Psoas muscle (tissue), 8 donors: Measurements from ENCODE around the gene E2F8. TPM values are rescaled to one million over a fixed set of nuclear protein-coding genes. Genes with fewer than 3 reads are reported as not detected.
A peak's percentile ranks its signal among the peaks of the same experiment; 100 is the strongest.
"Not testable (repeated sequence)": the region's sequence is repeated elsewhere in the genome, so short reads cannot be mapped to it uniquely, and the experiment has no call there.

Source experiments
- ATAC-seq, 4 donors: fragments of 200-7000 bp; cut with Tn5 transposase; one replicate each; pipeline ENCODE4 v1.9.1; 2020; ENCODE audit warnings: moderate library complexity in 3 of 4, mild to moderate bottlenecking in 2 of 4
- DNase-seq, 2 donors: peaks; one replicate each; pipeline ENCODE4 v3.0.0-alpha.2; 2020
- H3K27ac ChIP-seq: fragments of 200-600 bp; one replicate; pipeline ENCODE4 v1.8.0; 2022
- H3K27me3 ChIP-seq, 3 donors: fragments of 200-600 bp in 1 of 3; one replicate each; pipeline versions ENCODE4 v1.6.1 to v1.8.0; 2013 to 2022; ENCODE audit warnings: low read length in 2 of 3, mild to moderate bottlenecking in 2 of 3, moderate library complexity in 1 of 3; ENCODE audit not compliant: insufficient read depth in 3 of 3
- H3K36me3 ChIP-seq, 2 donors: fragments of 200-600 bp in 1 of 2; one replicate each; pipeline versions ENCODE4 v1.6.1 to v1.8.0; 2013 to 2022; ENCODE audit warnings: low read depth in 1 of 2, mild to moderate bottlenecking in 1 of 2, moderate library complexity in 1 of 2; ENCODE audit not compliant: insufficient read depth in 1 of 2
- H3K4me1 ChIP-seq: fragments of 200-600 bp; one replicate; pipeline ENCODE4 v1.8.0; 2022
- H3K4me3 ChIP-seq: fragments of 200-600 bp; one replicate; pipeline ENCODE4 v1.8.0; 2022; ENCODE audit warnings: mild to moderate bottlenecking
- H3K9me3 ChIP-seq: fragments of 200-600 bp; one replicate; pipeline ENCODE4 v1.8.0; 2022
- WGBS, 3 donors: extraction: QIAGEN DNeasy Blood & Tissue Kit; methylation state at CpG; one replicate each; pipeline versions ENCODE4 v1.1.6 to v1.1.7; 2013; 5-methylcytosine and 5-hydroxymethylcytosine counted together
- intact Hi-C, 2 donors: fragments of 100-400 bp; cut with DNase I; formaldehyde crosslinking; loops; one replicate each; pipeline versions ENCODE4 v1.11.0 to v1.14.2; 2022
- polyA plus RNA-seq, 3 donors: library from polyadenylated mRNA; stranded (reverse); fragments of 200-250 nt; gene quantifications; one replicate each; pipeline ENCODE4 v1.2.3, GENCODE V29; 2013
- total RNA-seq, 4 donors: library from RNA; stranded (reverse); fragmentation: NEBNext Ultra II Directional in 2 of 4; extraction: Animal tissue kit (Norgen Biotek cat#: 25700) in 2 of 4; gene quantifications; one replicate each; pipeline versions ENCODE4 v1.2.1 to v1.2.4, GENCODE V29; 2021 to 2023
- TF ChIP-seq, protein P1 (sequence below): fragments of 200-600 bp; IDR thresholded peaks from one replicate; pipeline ENCODE4 v1.8.0; 2022; ENCODE audit warnings: antibody characterized with exemption
- donor health status: healthy with polysubstance abuse.
- donor health status: DM: no; HTN: no; CAD: no; lungs with moderate emphysema.
- donor health status: Bipolar disorder and iron deficiency.
- donor health status: healthy.
- donor health status: DM: yes; HTN: yes; CAD: no.
- donor health status: DM: no; HTN: no; CAD: no.
- donor health status: DM: no; HTN: no; CAD: no.
- donor health status: DM: yes; HTN: yes; CAD: no.

Gene E2F8
- total and polyA plus RNA-seq, 7 donors, result 1.00 to 11.6 (median 1.5) TPM

DNA sequence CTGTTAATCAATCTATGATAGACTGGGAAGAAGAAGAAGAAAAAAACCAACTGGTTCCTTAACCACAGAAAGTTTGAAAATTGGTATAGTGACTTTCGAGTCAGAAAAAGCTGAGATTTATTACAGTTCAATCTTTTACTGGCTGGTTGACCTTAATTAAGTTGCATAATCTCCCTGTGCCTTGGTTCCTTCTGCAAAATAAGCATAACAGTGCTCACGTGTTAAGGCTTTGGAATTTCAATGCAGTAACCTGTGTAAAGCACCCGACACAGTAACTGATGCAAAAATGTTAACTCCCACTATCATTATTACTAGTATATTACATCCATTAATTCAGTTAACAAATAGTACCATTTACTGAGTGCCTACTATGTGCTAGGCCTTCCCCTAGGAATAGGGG is 22.6 kb upstream of the E2F8 start:
- Histone ChIP-seq H3K9me3 (no peaks in the 10 kb centered on the region), H3K4me3 (no peak overlapping the region), H3K4me1 (no peaks in the 10 kb centered on the region), H3K27me3 (no peaks in the 10 kb centered on the region), H3K27ac (no peak overlapping the region), H3K36me3 (no peaks in the 10 kb centered on the region)
- TF ChIP-seq, protein P1, sequence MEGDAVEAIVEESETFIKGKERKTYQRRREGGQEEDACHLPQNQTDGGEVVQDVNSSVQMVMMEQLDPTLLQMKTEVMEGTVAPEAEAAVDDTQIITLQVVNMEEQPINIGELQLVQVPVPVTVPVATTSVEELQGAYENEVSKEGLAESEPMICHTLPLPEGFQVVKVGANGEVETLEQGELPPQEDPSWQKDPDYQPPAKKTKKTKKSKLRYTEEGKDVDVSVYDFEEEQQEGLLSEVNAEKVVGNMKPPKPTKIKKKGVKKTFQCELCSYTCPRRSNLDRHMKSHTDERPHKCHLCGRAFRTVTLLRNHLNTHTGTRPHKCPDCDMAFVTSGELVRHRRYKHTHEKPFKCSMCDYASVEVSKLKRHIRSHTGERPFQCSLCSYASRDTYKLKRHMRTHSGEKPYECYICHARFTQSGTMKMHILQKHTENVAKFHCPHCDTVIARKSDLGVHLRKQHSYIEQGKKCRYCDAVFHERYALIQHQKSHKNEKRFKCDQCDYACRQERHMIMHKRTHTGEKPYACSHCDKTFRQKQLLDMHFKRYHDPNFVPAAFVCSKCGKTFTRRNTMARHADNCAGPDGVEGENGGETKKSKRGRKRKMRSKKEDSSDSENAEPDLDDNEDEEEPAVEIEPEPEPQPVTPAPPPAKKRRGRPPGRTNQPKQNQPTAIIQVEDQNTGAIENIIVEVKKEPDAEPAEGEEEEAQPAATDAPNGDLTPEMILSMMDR, result no peak
- 78 to 84% (median 80%) methylated on average over 3 of the region's 3 CpGs for WGBS, 3 donors
- ATAC-seq, result no peak
- DNase-seq, result no peak
- intact Hi-C loops, result no loop called here

DNA sequence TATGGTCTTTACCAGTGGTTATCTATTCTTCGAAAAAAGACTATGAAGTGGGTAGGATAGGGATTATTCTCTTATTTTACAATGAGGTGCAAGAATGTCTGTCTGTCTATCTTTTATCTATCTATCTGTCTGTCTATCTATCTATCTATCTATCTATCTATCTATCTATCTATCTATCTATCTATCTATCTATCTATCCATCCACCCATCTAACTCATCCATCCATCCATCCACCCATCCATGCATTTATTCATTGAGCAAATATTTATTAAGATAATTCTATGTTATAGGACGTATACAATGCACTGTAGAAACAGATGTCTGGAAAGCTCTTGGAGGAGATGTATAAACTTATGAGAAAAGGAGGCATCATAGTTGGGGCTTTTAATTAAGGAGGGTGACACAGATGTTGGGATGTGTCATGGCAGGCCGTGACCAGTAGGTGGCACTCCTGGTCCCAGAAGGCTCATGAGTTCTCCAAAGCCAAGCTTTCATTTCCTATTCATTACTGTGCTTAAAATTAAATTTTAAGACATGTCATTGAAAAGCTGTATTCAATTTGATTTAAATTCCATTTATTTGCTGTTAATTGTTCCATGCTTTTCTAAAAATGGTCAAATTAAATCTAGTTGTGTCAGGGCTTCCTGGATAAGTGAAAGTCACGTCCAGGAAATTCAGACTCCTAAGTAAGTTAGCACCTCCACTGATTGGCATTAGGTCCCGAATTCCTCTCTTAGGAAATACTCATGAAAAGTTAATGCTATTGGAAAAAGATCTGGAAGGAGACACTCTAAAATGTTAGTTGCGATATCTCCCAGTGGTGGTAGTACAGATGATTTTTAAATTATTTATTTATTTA is 19.0 kb upstream of the E2F8 start:
- no peaks in the 10 kb centered on the region for H3K27me3 ChIP-seq
- H3K27ac ChIP-seq, result no peak overlapping the region
- H3K36me3 ChIP-seq, result no peaks in the 10 kb centered on the region
- H3K4me1 ChIP-seq, result no peaks in the 10 kb centered on the region
- intact Hi-C loops, result loop anchor here (2.0 to 5.0 kb wide), 2 partner anchors 293 kb away; no protein-coding TSS in a partner anchor
- ATAC-seq (peak; percentile 63 to 90 (median 80)), DNase-seq (peak; percentile 68 to 80)
- 49 to 55% (median 49%) methylated on average over 6 of the region's 6 CpGs for WGBS, 3 donors
- H3K9me3 ChIP-seq, result no peaks in the 10 kb centered on the region
- H3K4me3 ChIP-seq, result peak overlapping the region; percentile 7
- TF ChIP-seq, protein P1, result peak; percentile 94

DNA sequence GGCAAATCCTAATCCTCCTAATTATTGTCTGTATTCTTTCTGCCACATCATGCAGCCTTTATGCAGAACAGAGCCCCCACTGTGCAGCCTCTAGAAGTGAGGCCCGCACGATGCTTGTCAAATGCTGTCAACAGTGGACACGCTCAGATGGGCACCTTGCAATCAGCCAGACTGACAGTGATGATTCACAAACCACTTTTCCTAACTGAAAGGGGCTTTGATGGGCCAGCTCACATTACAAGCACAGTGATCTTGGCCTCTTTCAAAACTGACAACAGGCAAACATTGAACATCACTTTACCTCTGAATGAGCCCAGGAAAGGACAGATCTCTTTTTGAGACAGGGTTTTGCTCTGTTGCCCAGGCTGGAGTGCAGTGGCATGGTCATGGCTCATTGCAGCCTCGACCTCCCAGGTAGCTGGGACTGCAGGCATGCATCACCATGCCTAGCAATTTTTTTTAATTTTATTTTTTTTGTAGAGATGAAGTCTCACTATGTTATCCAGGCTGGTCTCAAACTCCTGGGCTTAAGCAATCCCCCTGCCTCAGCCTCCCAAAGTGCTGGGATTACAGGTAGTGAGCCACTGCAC is 18.0 kb upstream of the E2F8 start:
- Histone ChIP-seq H3K4me3 (no peak overlapping the region), H3K36me3 (no peaks in the 10 kb centered on the region), H3K27me3 (no peaks in the 10 kb centered on the region), H3K9me3 (no peaks in the 10 kb centered on the region), H3K4me1 (no peaks in the 10 kb centered on the region), H3K27ac (no peak overlapping the region)
- intact Hi-C loops, result loop anchor here (2.0 to 5.0 kb wide), 2 partner anchors 294 kb away; no protein-coding TSS in a partner anchor
- WGBS, 3 donors, result 81 to 84% (median 84%) methylated on average over 4 of the region's 4 CpGs
- TF ChIP-seq, protein P1, result no peak
- DNase-seq, result no peak
- ATAC-seq, result no peak

DNA sequence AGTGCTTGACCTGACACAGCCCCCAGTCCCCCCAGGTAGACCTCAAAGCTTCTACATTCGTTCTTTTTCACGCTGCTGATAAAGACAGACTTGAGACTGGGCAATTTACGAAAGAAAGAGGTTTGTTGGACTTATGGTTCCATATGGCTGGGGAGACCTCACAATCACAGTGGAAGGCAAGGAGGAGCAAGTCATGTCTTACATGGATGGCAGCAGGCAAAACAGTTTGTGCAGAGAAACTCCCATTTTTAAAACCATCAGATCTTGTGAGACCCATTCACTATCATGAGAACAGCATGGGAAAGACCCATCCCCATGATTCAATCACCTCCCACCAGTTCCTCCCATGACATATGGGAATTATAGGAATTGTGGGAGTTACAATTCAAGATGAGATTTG is 13.7 kb upstream of the E2F8 start:
- intact Hi-C loops, result loop anchor here in 1 of 2 donors (5.0 kb wide), 1 partner anchor 182 kb away; no protein-coding TSS in a partner anchor
- not testable (repeated sequence) for H3K9me3 ChIP-seq, H3K27me3 ChIP-seq, DNase-seq, ATAC-seq, H3K4me1 ChIP-seq, H3K36me3 ChIP-seq, H3K27ac ChIP-seq, H3K4me3 ChIP-seq
- WGBS, 3 donors, result 62 to 84% (median 64%) methylated on average over 3 of the region's 3 CpGs

GRCh38 chr11:19253817-19254216 is 13.1 kb upstream of the E2F8 start:
- ATAC-seq (no peak), DNase-seq (no peak)
- Histone ChIP-seq H3K27ac (no peak overlapping the region), H3K9me3 (no peaks in the 10 kb centered on the region), H3K36me3 (no peaks in the 10 kb centered on the region), H3K4me3 (no peak overlapping the region), H3K27me3 (no peaks in the 10 kb centered on the region), H3K4me1 (no peaks in the 10 kb centered on the region)
- intact Hi-C loops, result loop anchor here in 1 of 2 donors (5.0 kb wide), 1 partner anchor 182 kb away; no protein-coding TSS in a partner anchor
- TF ChIP-seq, protein P1, result no peak
- 69 to 92% (median 81%) methylated on average over 3 of the region's 3 CpGs for WGBS, 3 donors
